Ishikawa (cell line): ENCODE results near the gene ATXN1.

Experiments
- CEBPB ChIP-seq: IDR thresholded peaks from 2 replicates; pipeline ENCODE4 v1.6.1; 2012
- CREB1 ChIP-seq: IDR thresholded peaks from 2 replicates; pipeline ENCODE4 v1.6.1; 2012; ENCODE audit warnings: low read depth
- EGR1 ChIP-seq: IDR thresholded peaks from 2 replicates; pipeline ENCODE4 v1.6.1; 2012
- EP300 ChIP-seq: IDR thresholded peaks from 2 replicates; pipeline ENCODE4 v1.6.1; 2012; ENCODE audit warnings: borderline replicate concordance
- FOXM1 ChIP-seq: IDR thresholded peaks from 2 replicates; pipeline ENCODE4 v1.6.1; 2012; ENCODE audit warnings: low read depth, borderline replicate concordance
- NFIC ChIP-seq: IDR thresholded peaks from 2 replicates; pipeline ENCODE4 v1.6.1; 2012
- RAD21 ChIP-seq: IDR thresholded peaks from 2 replicates; pipeline ENCODE4 v1.6.1; 2012; ENCODE audit warnings: low read depth
- TAF1 ChIP-seq: IDR thresholded peaks from 2 replicates; pipeline ENCODE4 v1.6.1; 2012; ENCODE audit warnings: low read depth, mild to moderate bottlenecking
- TCF12 ChIP-seq: IDR thresholded peaks from 2 replicates; pipeline ENCODE4 v1.6.1; 2012; ENCODE audit warnings: low read depth
- TEAD4 ChIP-seq: IDR thresholded peaks from 2 replicates; pipeline ENCODE4 v1.6.1; 2012
- YY1 ChIP-seq: IDR thresholded peaks from 2 replicates; pipeline ENCODE4 v1.6.1; 2012; ENCODE audit warnings: low read depth
- ZBTB7A ChIP-seq: IDR thresholded peaks from 2 replicates; pipeline ENCODE4 v1.6.1; 2012; ENCODE audit warnings: low read depth
- TF ChIP-seq, protein P1 (sequence below): IDR thresholded peaks from 2 replicates; pipeline ENCODE4 v1.6.1; 2012; ENCODE audit warnings: low read depth, mild to moderate bottlenecking
- TF ChIP-seq, protein P2 (sequence below): IDR thresholded peaks from 2 replicates; pipeline ENCODE4 v1.6.1; 2012
- TF ChIP-seq, protein P3 (sequence below): IDR thresholded peaks from 2 replicates; pipeline ENCODE4 v1.6.1; 2012

The ATXN1 gene

DNA sequence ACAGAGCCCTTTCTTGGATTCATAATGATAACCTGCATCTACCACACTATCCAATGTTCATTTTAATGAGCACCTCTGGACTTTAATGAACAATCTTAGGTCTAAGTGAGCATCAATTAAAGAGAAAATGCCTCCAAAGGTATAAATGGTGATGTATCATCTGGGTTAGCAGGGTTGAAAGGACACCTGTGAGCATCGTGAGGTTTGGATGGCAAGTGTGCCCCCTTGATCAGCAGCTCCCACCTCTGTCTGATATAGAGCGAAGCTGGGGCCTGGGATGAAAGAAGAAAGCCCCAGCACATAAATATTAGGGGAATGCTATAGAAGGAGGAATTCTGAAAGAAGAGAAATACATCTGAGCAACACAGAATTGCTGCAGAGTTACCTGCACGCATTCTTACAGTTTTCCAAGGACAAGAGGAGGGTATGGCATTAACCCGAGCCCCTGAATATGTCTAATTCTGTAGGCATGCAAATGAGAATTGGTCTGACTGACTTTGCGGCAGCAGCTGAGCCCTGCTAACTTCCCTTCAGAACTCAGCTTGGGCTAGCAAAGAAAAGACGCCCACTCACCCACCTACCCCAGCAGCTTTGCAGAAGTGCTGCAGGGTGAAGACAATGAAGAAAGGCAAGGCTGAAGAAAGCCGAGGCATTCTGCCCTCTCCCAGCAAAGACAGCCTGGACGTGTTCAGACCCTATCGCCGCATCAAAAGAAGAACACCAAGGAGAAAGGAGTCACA, 386.6 kb downstream of the ATXN1 start:
- TF ChIP-seq, protein P1, sequence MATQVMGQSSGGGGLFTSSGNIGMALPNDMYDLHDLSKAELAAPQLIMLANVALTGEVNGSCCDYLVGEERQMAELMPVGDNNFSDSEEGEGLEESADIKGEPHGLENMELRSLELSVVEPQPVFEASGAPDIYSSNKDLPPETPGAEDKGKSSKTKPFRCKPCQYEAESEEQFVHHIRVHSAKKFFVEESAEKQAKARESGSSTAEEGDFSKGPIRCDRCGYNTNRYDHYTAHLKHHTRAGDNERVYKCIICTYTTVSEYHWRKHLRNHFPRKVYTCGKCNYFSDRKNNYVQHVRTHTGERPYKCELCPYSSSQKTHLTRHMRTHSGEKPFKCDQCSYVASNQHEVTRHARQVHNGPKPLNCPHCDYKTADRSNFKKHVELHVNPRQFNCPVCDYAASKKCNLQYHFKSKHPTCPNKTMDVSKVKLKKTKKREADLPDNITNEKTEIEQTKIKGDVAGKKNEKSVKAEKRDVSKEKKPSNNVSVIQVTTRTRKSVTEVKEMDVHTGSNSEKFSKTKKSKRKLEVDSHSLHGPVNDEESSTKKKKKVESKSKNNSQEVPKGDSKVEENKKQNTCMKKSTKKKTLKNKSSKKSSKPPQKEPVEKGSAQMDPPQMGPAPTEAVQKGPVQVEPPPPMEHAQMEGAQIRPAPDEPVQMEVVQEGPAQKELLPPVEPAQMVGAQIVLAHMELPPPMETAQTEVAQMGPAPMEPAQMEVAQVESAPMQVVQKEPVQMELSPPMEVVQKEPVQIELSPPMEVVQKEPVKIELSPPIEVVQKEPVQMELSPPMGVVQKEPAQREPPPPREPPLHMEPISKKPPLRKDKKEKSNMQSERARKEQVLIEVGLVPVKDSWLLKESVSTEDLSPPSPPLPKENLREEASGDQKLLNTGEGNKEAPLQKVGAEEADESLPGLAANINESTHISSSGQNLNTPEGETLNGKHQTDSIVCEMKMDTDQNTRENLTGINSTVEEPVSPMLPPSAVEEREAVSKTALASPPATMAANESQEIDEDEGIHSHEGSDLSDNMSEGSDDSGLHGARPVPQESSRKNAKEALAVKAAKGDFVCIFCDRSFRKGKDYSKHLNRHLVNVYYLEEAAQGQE: no peak

DNA sequence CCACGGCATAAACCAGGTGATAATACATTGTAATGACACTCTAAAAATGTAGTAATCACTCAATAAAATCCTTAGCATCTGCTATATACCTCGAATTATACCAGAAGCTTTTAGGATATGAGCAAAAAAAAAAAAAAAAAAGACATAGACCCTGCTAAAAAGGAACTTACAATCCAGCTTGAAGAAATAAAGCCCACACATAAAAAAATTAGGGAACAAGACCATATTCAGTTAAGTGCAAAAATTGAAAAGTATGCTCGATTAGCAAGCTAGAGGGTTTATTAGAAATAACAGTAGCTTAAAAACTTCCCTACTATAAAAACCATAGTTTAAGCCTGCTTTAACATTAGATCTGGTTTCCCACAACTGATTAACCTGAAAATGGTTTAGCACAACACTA, 387.2 kb downstream of the ATXN1 start:
- no peak for TF ChIP-seq RAD21
- no peak for TF ChIP-seq TCF12
- TF ChIP-seq FOXM1: no peak
- no peak for TF ChIP-seq CREB1
- TF ChIP-seq NFIC: no peak
- TF ChIP-seq, protein P1: no peak
- TF ChIP-seq TAF1: no peak
- TF ChIP-seq ZBTB7A: no peak
- TF ChIP-seq, protein P2, sequence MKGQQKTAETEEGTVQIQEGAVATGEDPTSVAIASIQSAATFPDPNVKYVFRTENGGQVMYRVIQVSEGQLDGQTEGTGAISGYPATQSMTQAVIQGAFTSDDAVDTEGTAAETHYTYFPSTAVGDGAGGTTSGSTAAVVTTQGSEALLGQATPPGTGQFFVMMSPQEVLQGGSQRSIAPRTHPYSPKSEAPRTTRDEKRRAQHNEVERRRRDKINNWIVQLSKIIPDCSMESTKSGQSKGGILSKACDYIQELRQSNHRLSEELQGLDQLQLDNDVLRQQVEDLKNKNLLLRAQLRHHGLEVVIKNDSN: no peak
- TF ChIP-seq EP300: no peak
- no peak for TF ChIP-seq YY1
- TF ChIP-seq TEAD4: no peak
- TF ChIP-seq CEBPB: no peak

DNA sequence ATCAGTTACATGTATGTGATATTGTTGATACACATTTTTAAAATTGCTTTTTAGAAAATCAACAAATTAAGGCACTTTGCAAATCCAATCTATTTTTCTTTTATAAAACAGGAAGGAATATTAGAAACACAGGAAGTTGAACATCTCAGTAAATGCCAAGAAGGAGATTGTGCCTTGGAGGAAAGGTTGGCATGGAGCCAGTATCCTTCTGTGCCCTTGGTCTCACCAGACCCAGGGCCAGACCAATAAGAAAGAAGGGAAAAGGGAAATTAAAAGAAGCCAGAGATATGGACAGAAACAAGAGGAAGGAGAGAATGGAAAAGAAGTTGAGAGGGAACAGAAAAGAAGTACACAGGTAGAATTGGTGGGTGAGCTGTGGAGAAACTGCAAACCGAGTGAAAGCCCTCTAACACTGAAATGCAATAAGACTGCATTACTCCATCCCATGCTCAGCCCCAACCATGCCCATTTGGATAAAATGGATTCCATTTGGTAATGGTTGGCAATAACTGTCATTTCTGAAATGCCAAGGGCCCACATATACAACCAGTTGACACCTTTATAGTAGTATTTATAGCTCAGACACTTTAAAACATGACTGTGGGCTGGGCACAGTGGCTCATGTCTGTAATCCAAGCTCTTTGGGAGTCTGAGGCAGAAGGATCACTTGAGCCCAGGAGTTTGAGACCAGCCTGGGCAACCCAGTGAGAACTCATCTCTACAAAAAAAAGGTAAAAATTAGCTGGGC, 389.1 kb downstream of the ATXN1 start:
- TF ChIP-seq CREB1 (no peak), NFIC (0 out of 2 replicates have a peak, but pooled peaks have one; percentile 11)

DNA sequence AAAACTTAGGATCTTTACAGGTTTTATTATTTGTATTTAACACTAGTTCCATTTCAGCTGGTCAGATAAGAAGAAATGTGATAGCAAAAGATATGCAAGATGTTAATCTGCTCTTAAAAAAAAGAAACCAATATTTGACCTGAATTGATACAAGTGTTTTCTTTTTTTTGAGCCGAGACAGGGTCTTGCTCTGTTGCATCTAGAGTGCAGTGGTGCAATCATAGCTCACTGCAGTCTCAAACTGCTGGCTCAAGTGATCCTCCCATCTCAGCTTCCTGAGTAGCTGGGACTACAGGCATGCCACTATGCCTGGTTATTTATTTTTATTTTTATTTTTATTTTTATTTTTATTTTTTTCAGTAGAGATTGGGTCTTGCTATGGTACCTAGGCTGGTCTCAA, 389.9 kb downstream of the ATXN1 start:
- TF ChIP-seq NFIC (no peak), TEAD4 (no peak), ZBTB7A (no peak), CEBPB (no peak), CREB1 (no peak), YY1 (no peak)
- TF ChIP-seq, protein P3, sequence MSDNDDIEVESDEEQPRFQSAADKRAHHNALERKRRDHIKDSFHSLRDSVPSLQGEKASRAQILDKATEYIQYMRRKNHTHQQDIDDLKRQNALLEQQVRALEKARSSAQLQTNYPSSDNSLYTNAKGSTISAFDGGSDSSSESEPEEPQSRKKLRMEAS: no peak
- TF ChIP-seq, protein P2: no peak

DNA sequence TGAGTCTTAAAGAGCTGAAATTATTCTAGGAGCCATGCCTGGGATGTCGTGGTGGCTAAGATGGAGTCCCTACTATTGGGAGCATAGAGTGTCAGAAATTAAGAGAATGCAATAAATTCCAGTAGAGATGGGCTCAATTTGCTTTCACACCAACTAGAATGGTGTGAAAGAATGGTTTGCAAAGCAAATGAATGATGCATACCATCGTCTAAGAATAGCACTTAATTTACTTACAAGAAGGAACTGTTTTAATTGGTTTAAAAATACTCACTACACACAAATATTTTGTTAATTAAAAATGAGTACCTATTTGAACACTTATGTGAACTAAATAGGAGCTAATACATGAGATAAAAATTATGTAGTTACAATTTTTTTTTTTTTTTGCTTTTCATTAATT, 390.3 kb downstream of the ATXN1 start:
- no peak for TF ChIP-seq RAD21
- TF ChIP-seq EGR1: no peak
- TF ChIP-seq, protein P1: no peak
